ENCODE measurements around the gene FXYD2.

The FXYD2 gene

DNA sequence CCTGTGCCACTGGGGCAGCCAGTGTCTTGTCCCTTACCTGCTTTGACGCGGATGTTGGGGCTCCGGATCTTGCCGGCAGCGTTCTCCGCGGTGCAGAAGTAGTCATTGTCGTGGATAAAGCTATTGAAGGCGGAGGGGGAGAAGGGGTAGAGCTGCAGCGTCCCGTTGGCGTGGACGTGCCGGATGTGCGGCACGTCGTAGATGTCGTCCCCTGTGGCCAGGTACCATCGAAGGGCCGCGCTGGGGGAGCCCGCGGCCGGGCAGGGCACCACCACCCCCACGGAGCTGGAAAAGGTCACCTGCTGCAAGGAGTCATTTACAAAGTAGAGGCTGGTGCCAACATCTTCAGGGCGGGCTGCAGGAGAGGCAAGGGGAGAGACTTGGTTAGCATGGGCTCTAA lies 44.1 kb downstream of the FXYD2 start:
- no peak for DNase-seq (ENCODE audit: low read depth)
- no peak overlapping the region for H3K4me3 ChIP-seq (ENCODE audit: control insufficient read depth, low read depth, low read length)
- TF ChIP-seq CTCF (IDR thresholded peaks at IDR 0.05; ENCODE audit: control insufficient read depth, insufficient read depth, low read depth, low read length, missing control alignments), result no peak

GRCh38 chr11:117774553-117774952 lies 50.0 kb downstream of the FXYD2 start:
- no peak overlapping the region for H3K4me3 ChIP-seq (ENCODE audit: control insufficient read depth, low read depth, low read length)
- DNase-seq (ENCODE audit: low read depth), result no peak
- no peak for TF ChIP-seq CTCF (IDR thresholded peaks at IDR 0.05; ENCODE audit: control insufficient read depth, insufficient read depth, low read depth, low read length, missing control alignments)

GRCh38 chr11:117772360-117772759 lies 52.2 kb downstream of the FXYD2 start:
- H3K4me3 ChIP-seq (ENCODE audit: control insufficient read depth, low read depth, low read length), result no peak overlapping the region
- no peak for TF ChIP-seq CTCF (IDR thresholded peaks at IDR 0.05; ENCODE audit: control insufficient read depth, insufficient read depth, low read depth, low read length, missing control alignments)
- no peak for DNase-seq (ENCODE audit: low read depth)

- no peak for TF ChIP-seq CTCF (IDR thresholded peaks at IDR 0.05; ENCODE audit: control insufficient read depth, insufficient read depth, low read depth, low read length, missing control alignments)
- DNase-seq (ENCODE audit: low read depth), result no peak
- H3K4me3 ChIP-seq (ENCODE audit: control insufficient read depth, low read depth, low read length), result no peak overlapping the region
These were observed 52.7 kb downstream of the FXYD2 start for GRCh38 chr11:117771841-117772240.

DNA sequence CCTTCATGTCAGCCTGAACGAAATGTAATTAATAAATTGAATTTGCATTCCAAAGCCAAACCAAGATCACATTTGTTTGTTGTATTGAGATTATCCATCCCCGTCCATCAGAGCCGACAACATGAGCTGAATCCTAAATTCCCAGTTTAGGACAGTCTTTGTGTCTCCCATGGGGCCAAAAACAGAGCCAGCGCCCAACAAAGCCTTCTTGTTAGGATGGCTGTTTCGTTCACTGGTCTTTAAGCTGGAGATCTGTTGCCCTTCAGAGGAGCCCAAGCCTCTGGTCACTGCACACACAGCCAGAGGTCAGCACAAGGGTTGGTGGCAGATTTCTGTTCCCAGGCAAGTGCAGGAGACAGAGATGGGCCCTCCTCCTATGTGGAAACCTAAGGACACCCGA lies 53.3 kb downstream of the FXYD2 start:
- no peak for TF ChIP-seq CTCF (IDR thresholded peaks at IDR 0.05; ENCODE audit: control insufficient read depth, insufficient read depth, low read depth, low read length, missing control alignments)
- no peak overlapping the region for H3K4me3 ChIP-seq (ENCODE audit: control insufficient read depth, low read depth, low read length)
- DNase-seq (ENCODE audit: low read depth), result no peak

DNA sequence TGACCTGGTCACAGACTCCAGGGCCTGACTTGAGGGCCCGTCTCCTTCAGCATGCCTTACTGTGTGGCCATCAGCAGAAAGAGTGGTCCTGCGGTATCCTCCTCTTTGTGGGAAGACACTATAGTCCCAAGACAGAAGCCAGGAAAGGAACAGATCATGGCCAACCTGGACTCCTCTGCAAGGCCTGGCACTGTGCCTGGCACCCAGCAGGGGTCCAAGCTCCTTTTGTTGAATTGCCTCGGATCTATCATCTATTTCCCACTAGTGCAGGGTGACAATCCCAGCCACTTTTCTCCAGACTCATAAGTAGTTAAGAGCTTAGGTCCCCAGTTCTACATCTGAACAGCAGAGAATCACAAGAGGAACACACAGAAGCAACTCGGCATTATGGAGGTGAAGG lies 54.5 kb downstream of the FXYD2 start:
- no peak for DNase-seq (ENCODE audit: low read depth)
- TF ChIP-seq CTCF (IDR thresholded peaks at IDR 0.05; ENCODE audit: control insufficient read depth, insufficient read depth, low read depth, low read length, missing control alignments), result no peak
- no peak overlapping the region for H3K4me3 ChIP-seq (ENCODE audit: control insufficient read depth, low read depth, low read length)

Data from AG09309 (cell line).